ENCODE results near the gene ATP11A.

GRCh38 chr13:112727581-112727980 is 37.7 kb downstream of the ATP11A start:
- TF ChIP-seq, protein P1, sequence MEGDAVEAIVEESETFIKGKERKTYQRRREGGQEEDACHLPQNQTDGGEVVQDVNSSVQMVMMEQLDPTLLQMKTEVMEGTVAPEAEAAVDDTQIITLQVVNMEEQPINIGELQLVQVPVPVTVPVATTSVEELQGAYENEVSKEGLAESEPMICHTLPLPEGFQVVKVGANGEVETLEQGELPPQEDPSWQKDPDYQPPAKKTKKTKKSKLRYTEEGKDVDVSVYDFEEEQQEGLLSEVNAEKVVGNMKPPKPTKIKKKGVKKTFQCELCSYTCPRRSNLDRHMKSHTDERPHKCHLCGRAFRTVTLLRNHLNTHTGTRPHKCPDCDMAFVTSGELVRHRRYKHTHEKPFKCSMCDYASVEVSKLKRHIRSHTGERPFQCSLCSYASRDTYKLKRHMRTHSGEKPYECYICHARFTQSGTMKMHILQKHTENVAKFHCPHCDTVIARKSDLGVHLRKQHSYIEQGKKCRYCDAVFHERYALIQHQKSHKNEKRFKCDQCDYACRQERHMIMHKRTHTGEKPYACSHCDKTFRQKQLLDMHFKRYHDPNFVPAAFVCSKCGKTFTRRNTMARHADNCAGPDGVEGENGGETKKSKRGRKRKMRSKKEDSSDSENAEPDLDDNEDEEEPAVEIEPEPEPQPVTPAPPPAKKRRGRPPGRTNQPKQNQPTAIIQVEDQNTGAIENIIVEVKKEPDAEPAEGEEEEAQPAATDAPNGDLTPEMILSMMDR (IDR thresholded peaks at IDR 0.05): no peak
- TF ChIP-seq EP300 (IDR thresholded peaks at IDR 0.05) (no peak), POLR2AphosphoS5 (IDR thresholded peaks at IDR 0.05) (no peak)

Data from sigmoid colon (tissue), 4 donors.